ENCODE data around the gene OR8D1. TPM values are rescaled to one million over a fixed set of nuclear protein-coding genes. Genes with fewer than 3 reads are reported as not detected.

The OR8D1 gene
- total RNA-seq, 1 donor from 2014 or later = not detected

- TF ChIP-seq CTCF (conservative IDR thresholded peaks at IDR 0.05; ENCODE audit: low read depth, low read length) = no peak
- no peak overlapping the region for H3K4me3 ChIP-seq (ENCODE audit: low read depth, low read length)
- no peak for DNase-seq (ENCODE audit: low read depth)
Measured at GRCh38 chr11:124296016-124296415, 17.7 kb downstream of the OR8D1 start.

- no peak overlapping the region for H3K4me3 ChIP-seq (ENCODE audit: low read depth, low read length)
- no peak for DNase-seq (ENCODE audit: low read depth)
- no peak for TF ChIP-seq CTCF (conservative IDR thresholded peaks at IDR 0.05; ENCODE audit: low read depth, low read length)
Measured at GRCh38 chr11:124294687-124295086, 19.1 kb downstream of the OR8D1 start.

- H3K4me3 ChIP-seq (ENCODE audit: low read depth, low read length) = no peak overlapping the region
- TF ChIP-seq CTCF (conservative IDR thresholded peaks at IDR 0.05; ENCODE audit: low read depth, low read length) = no peak
- DNase-seq (ENCODE audit: low read depth) = no peak
Measured at GRCh38 chr11:124285610-124286344, 28.0 kb downstream of the OR8D1 start.

- no peak for DNase-seq (ENCODE audit: low read depth)
- H3K4me3 ChIP-seq (ENCODE audit: low read depth, low read length) = no peak overlapping the region
- TF ChIP-seq CTCF (conservative IDR thresholded peaks at IDR 0.05; ENCODE audit: low read depth, low read length) = no peak
Measured at GRCh38 chr11:124278261-124278660, 35.5 kb downstream of the OR8D1 start.

GRCh38 chr11:124277804-124278203 lies 35.9 kb downstream of the OR8D1 start:
- no peak for DNase-seq (ENCODE audit: low read depth)
- TF ChIP-seq CTCF (conservative IDR thresholded peaks at IDR 0.05; ENCODE audit: low read depth, low read length) = peak; percentile 16
- H3K4me3 ChIP-seq (ENCODE audit: low read depth, low read length) = no peak overlapping the region

GRCh38 chr11:124277207-124277606 lies 36.5 kb downstream of the OR8D1 start:
- DNase-seq (ENCODE audit: low read depth) = no peak
- TF ChIP-seq CTCF (conservative IDR thresholded peaks at IDR 0.05; ENCODE audit: low read depth, low read length) = no peak

GRCh38 chr11:124276081-124276480 lies 37.7 kb downstream of the OR8D1 start:
- DNase-seq (ENCODE audit: low read depth) = no peak
- no peak for TF ChIP-seq CTCF (conservative IDR thresholded peaks at IDR 0.05; ENCODE audit: low read depth, low read length)
- H3K4me3 ChIP-seq (ENCODE audit: low read depth, low read length) = no peak overlapping the region

More at GRCh38 chr11:124277207-124277606, 36.5 kb downstream of the OR8D1 start:
- H3K4me3 ChIP-seq (ENCODE audit: low read depth, low read length) = no peak overlapping the region
